Fibroblast of lung (primary cell): ENCODE results near the gene TGFBR3.

Source experiments
- CTCF ChIP-seq, 2 donors: IDR thresholded peaks in 1 of 2; conservative IDR thresholded peaks in 1 of 2; 1 replicate in 1 of 2; 2 replicates in 1 of 2; pipeline ENCODE4 v1.5.1; 2011 to 2012; ENCODE audit warnings: low read length in 2 of 2, control low read depth in 1 of 2, inconsistent platforms in 1 of 2, low read depth in 1 of 2, mild to moderate bottlenecking in 1 of 2
- EZH2 ChIP-seq: IDR thresholded peaks from 2 replicates; pipeline ENCODE4 v1.5.1; 2012; ENCODE audit warnings: low read length, control low read depth, mild to moderate bottlenecking; ENCODE audit errors: missing control alignments

GRCh38 chr1:91700771-91701471 lies 185.0 kb downstream of the TGFBR3 start:
- no peak for TF ChIP-seq CTCF (conservative IDR thresholded peaks at IDR 0.05 in 1 of 2, IDR thresholded peaks at IDR 0.05 in 1 of 2; ENCODE audit: low read depth in 1 of 2, low read length in 2 of 2)
- TF ChIP-seq EZH2 = no peak
